ENCODE measurements around the gene NAA10. TPM values are rescaled to one million over a fixed set of nuclear protein-coding genes. Genes with fewer than 3 reads are reported as not detected.

The NAA10 gene
- total RNA-seq, 1 experiment from 2014 or later, result 246 TPM

DNA sequence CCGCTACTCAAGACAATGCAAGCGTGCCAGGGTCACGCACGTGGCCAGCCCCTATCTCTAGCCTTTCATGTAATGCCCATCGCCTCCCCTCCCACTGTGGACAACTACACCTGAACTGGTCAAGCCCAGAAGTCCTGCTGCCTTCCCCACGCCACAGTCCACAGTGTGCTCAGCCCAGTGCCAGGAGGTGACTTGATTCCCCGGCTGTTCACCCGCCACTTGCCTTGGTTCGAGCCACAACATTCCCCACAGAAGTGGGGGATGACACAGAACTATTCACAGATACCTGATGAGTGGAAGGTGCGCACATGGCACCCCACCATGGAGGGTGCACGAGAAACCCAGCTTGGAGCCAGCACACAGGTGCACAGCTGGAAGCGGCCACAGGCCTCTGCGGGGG is 15.6 kb downstream of the NAA10 start:
- no peak overlapping the region for H3K27ac ChIP-seq (ENCODE audit: low read length)
- ATAC-seq (no peak), DNase-seq (ENCODE audit: low read depth, low spot score) (no peak)
- intact Hi-C loops (cut with micrococcal nuclease; ENCODE audit: unreplicated experiment) (no loop called here), in situ Hi-C loops (cut with HindIII; ENCODE audit: low pct_unique_long_range_greater_than_20kb, low sequenced_read_pairs) (no loop called here)
- TF ChIP-seq, protein P1, sequence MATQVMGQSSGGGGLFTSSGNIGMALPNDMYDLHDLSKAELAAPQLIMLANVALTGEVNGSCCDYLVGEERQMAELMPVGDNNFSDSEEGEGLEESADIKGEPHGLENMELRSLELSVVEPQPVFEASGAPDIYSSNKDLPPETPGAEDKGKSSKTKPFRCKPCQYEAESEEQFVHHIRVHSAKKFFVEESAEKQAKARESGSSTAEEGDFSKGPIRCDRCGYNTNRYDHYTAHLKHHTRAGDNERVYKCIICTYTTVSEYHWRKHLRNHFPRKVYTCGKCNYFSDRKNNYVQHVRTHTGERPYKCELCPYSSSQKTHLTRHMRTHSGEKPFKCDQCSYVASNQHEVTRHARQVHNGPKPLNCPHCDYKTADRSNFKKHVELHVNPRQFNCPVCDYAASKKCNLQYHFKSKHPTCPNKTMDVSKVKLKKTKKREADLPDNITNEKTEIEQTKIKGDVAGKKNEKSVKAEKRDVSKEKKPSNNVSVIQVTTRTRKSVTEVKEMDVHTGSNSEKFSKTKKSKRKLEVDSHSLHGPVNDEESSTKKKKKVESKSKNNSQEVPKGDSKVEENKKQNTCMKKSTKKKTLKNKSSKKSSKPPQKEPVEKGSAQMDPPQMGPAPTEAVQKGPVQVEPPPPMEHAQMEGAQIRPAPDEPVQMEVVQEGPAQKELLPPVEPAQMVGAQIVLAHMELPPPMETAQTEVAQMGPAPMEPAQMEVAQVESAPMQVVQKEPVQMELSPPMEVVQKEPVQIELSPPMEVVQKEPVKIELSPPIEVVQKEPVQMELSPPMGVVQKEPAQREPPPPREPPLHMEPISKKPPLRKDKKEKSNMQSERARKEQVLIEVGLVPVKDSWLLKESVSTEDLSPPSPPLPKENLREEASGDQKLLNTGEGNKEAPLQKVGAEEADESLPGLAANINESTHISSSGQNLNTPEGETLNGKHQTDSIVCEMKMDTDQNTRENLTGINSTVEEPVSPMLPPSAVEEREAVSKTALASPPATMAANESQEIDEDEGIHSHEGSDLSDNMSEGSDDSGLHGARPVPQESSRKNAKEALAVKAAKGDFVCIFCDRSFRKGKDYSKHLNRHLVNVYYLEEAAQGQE (IDR thresholded peaks at IDR 0.05; ENCODE audit: insufficient read depth in 1 of 2, low read depth in 2 of 2, low read length in 1 of 2), result no peak
- TF ChIP-seq TCF7L2 (IDR thresholded peaks at IDR 0.05; ENCODE audit: low read depth, low read length) (no peak), SIN3A (IDR thresholded peaks at IDR 0.05; ENCODE audit: borderline replicate concordance, insufficient read depth, low read depth, low read length) (no peak), POLR2AphosphoS5 (IDR thresholded peaks at IDR 0.05; ENCODE audit: low read depth, low read length) (no peak)
- TF ChIP-seq, protein P2, sequence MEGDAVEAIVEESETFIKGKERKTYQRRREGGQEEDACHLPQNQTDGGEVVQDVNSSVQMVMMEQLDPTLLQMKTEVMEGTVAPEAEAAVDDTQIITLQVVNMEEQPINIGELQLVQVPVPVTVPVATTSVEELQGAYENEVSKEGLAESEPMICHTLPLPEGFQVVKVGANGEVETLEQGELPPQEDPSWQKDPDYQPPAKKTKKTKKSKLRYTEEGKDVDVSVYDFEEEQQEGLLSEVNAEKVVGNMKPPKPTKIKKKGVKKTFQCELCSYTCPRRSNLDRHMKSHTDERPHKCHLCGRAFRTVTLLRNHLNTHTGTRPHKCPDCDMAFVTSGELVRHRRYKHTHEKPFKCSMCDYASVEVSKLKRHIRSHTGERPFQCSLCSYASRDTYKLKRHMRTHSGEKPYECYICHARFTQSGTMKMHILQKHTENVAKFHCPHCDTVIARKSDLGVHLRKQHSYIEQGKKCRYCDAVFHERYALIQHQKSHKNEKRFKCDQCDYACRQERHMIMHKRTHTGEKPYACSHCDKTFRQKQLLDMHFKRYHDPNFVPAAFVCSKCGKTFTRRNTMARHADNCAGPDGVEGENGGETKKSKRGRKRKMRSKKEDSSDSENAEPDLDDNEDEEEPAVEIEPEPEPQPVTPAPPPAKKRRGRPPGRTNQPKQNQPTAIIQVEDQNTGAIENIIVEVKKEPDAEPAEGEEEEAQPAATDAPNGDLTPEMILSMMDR (IDR thresholded peaks at IDR 0.05), result no peak
- CTCF ChIA-PET, result no interaction called here
- H3K4me3 ChIP-seq (ENCODE audit: low read depth in 2 of 2, low read length in 2 of 2), result no peak overlapping the region
- no peaks in the 10 kb centered on the region for H3K27me3 ChIP-seq (ENCODE audit: control insufficient read depth, insufficient read depth, low read length)
- H3K36me3 ChIP-seq (ENCODE audit: control insufficient read depth, insufficient read depth, low read length), result no peaks in the 10 kb centered on the region
- no peaks in the 10 kb centered on the region for H3K9me3 ChIP-seq (ENCODE audit: control insufficient read depth, insufficient read depth, low read depth, low read length)
- H3K4me1 ChIP-seq (ENCODE audit: control insufficient read depth, insufficient read depth, low read length), result peaks cover 14% of the 10 kb centered on the region
- BruUV-seq (replicated peaks), result no TSS peak
- POLR2A ChIA-PET, result no interaction called here

DNA sequence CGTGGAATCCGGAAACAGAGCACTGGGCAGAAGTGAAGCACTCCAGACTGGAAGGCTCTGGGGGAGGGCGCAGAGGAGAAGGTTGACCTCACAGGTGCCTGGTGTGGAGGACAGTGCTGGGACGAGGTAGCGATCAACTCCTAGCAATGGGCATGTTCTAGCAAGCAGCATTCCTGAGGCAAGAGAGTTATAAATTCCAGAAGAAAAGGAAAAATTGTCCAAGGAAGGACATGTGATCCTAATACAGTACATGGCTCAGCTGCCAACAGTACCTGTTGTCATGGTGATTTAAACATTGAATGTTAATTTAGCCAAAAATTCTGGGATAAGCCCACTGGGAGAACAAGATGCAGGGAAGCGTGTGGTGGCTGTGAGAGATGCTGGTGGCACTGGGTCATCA is 17.0 kb downstream of the NAA10 start:
- no peak for DNase-seq (ENCODE audit: low read depth, low spot score)
- no peaks in the 10 kb centered on the region; the same call in 1 of the 2 replicates for H3K4me1 ChIP-seq (ENCODE audit: control insufficient read depth, insufficient read depth, low read length)
- no TSS peak for BruUV-seq (replicated peaks)
- intact Hi-C loops (cut with micrococcal nuclease; ENCODE audit: unreplicated experiment), result no loop called here
- no peak for ATAC-seq
- no peak overlapping the region for H3K4me3 ChIP-seq (ENCODE audit: low read depth in 2 of 2, low read length in 2 of 2)
- no peak for TF ChIP-seq TCF7L2 (IDR thresholded peaks at IDR 0.05; ENCODE audit: low read depth, low read length)
- ChIA-PET CTCF (interaction anchor here (0.6 kb wide), 1 partner anchor 15 kb away, joined by 6 read pairs; no protein-coding TSS in a partner anchor), POLR2A (no interaction called here)
- no peak overlapping the region for H3K27ac ChIP-seq (ENCODE audit: low read length)
- in situ Hi-C loops (cut with HindIII; ENCODE audit: low pct_unique_long_range_greater_than_20kb, low sequenced_read_pairs), result no loop called here
- no peaks in the 10 kb centered on the region for H3K27me3 ChIP-seq (ENCODE audit: control insufficient read depth, insufficient read depth, low read length)
- no peaks in the 10 kb centered on the region for H3K9me3 ChIP-seq (ENCODE audit: control insufficient read depth, insufficient read depth, low read depth, low read length)
- no peaks in the 10 kb centered on the region for H3K36me3 ChIP-seq (ENCODE audit: control insufficient read depth, insufficient read depth, low read length)

DNA sequence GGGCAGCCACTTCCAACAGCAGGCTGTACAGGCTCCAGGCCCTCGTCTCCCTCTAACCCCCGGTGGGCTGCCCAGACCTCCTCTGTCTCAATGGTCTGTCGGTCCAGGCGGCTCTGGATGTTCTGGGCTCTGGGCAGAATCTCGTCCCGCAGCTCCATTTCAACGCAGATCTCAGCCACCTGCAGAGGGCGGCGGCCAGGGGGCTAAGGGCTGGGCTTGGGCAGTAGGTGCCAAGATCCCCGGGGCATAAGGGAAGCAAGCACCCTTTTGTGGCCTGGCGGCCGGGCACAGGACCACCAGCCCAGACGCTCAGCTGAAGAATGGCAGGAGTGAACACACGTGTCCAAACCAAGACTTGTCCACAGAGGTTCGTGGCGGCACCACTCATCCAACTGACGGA is 21.1 kb downstream of the NAA10 start:
- Histone ChIP-seq H3K36me3 (ENCODE audit: control insufficient read depth, insufficient read depth, low read length) (no peaks in the 10 kb centered on the region), H3K9me3 (ENCODE audit: control insufficient read depth, insufficient read depth, low read depth, low read length) (no peaks in the 10 kb centered on the region), H3K4me3 (ENCODE audit: low read depth in 2 of 2, low read length in 2 of 2) (no peak overlapping the region), H3K27ac (ENCODE audit: low read length) (no peak overlapping the region), H3K4me1 (ENCODE audit: control insufficient read depth, insufficient read depth, low read length) (0 out of 2 replicates have a peak, but pooled peaks cover 4% of the 10 kb centered on the region), H3K27me3 (ENCODE audit: control insufficient read depth, insufficient read depth, low read length) (no peaks in the 10 kb centered on the region)
- no TSS peak for BruUV-seq (replicated peaks)
- ChIA-PET POLR2A (no interaction called here), CTCF (no interaction called here)
- DNase-seq (ENCODE audit: low read depth, low spot score) (no peak), ATAC-seq (no peak)
- TF ChIP-seq, protein P2 (IDR thresholded peaks at IDR 0.05), result no peak
- TF ChIP-seq, protein P1 (IDR thresholded peaks at IDR 0.05; ENCODE audit: insufficient read depth in 1 of 2, low read depth in 2 of 2, low read length in 1 of 2), result no peak
- TF ChIP-seq POLR2AphosphoS5 (IDR thresholded peaks at IDR 0.05; ENCODE audit: low read depth, low read length), result no peak
- TF ChIP-seq TCF7L2 (IDR thresholded peaks at IDR 0.05; ENCODE audit: low read depth, low read length), result no peak
- no peak for TF ChIP-seq SIN3A (IDR thresholded peaks at IDR 0.05; ENCODE audit: borderline replicate concordance, insufficient read depth, low read depth, low read length)
- intact Hi-C loops (cut with micrococcal nuclease; ENCODE audit: unreplicated experiment), result no loop called here
- in situ Hi-C loops (cut with HindIII; ENCODE audit: low pct_unique_long_range_greater_than_20kb, low sequenced_read_pairs), result no loop called here

All from Panc1 (cell line).